Sigmoid colon (tissue), 4 donors: Measurements from ENCODE around the gene UBE2M.
A peak's percentile ranks its signal among the peaks of the same experiment; 100 is the strongest.

Source experiments
- CTCF ChIP-seq, 4 experiments: fragments of 450-650 bp in 3 of 4; fragments of 200-600 bp in 1 of 4; IDR thresholded peaks; one replicate each; pipeline ENCODE4 v1.5.1; 2016 to 2019; ENCODE audit warnings: antibody characterized with exemption in 4 of 4, mild to moderate bottlenecking in 3 of 4, moderate library complexity in 2 of 4
- EP300 ChIP-seq, 4 donors: sonication (generic); formaldehyde crosslinking; IDR thresholded peaks; one replicate each; pipeline ENCODE4 v1.6.1; 2017; ENCODE audit warnings: antibody characterized with exemption in 4 of 4
- POLR2A ChIP-seq, 2 donors: fragments of 450-650 bp; IDR thresholded peaks; one replicate each; pipeline ENCODE4 v1.6.1; 2016; ENCODE audit warnings: antibody characterized with exemption in 2 of 2, mild to moderate bottlenecking in 2 of 2, moderate library complexity in 2 of 2
- POLR2AphosphoS5 ChIP-seq, 4 donors: sonication (generic); formaldehyde crosslinking; IDR thresholded peaks; one replicate each; pipeline ENCODE4 v1.6.1; 2017; ENCODE audit warnings: antibody characterized with exemption in 4 of 4

DNA sequence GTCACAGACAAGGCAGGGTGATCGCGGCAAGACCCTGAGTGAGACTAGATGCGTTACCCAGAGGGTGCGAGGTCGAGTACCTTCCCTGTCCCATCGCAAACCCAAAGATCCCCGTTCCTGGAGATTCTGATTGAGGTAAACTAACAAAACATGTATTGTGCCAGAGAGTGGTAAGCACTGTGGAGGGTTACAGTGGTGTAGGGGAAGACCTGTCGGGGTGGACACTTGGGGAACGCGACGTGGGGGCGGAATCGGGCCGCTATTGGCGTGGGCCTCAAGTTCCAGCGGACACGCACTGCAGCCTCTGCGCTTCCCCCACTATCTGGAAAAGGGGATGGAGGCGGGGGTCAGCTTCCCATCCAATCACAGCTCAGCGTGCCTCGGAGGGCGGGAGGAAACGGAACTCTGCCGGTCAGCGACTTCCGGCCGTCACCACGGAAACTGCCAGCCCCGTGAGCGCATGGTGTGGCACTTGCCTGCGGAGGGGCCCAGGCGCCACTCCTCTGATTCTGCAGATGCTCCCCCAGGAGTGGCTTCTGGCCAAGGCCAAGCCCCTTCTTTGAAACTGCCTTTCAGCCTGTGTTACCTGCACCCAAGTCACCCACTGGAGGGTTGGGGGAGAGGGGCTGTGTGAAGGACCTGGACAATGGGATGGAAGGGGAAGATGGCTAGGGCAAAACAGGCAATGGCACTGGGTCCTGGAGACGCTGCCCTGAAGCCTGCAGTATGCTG is 1.0 kb upstream of the UBE2M start:
- TF ChIP-seq CTCF (IDR thresholded peaks at IDR 0.05), result no peak
- peak in 1 of 2 donors; percentile 75 for TF ChIP-seq POLR2A (IDR thresholded peaks at IDR 0.05)
- no peak for TF ChIP-seq EP300 (IDR thresholded peaks at IDR 0.05)
- TF ChIP-seq POLR2AphosphoS5 (IDR thresholded peaks at IDR 0.05), result peak; percentile 66 to 90 (median 77)
